Suprapubic skin (tissue), 4 donors: ENCODE data around the gene SKP2. TPM values are rescaled to one million over a fixed set of nuclear protein-coding genes. Genes with fewer than 3 reads are reported as not detected.

Experiments
- DNase-seq, 2 donors: peaks; one replicate each; pipeline ENCODE4 v3.0.0-alpha.2; 2019; ENCODE audit warnings: low spot score in 2 of 2
- H3K27ac ChIP-seq: fragments of 200-600 bp; sonication (generic); one replicate; pipeline ENCODE4 v1.5.1; 2019
- H3K27me3 ChIP-seq: fragments of 200-600 bp; sonication (generic); one replicate; pipeline ENCODE4 v1.5.1; 2019
- H3K36me3 ChIP-seq: fragments of 200-600 bp; sonication (generic); one replicate; pipeline ENCODE4 v1.5.1; 2019
- H3K4me1 ChIP-seq: fragments of 200-600 bp; sonication (generic); one replicate; pipeline ENCODE4 v1.5.1; 2019
- H3K4me3 ChIP-seq: fragments of 200-600 bp; sonication (generic); one replicate; pipeline ENCODE4 v1.5.1; 2019; ENCODE audit warnings: mild to moderate bottlenecking
- H3K9me3 ChIP-seq: fragments of 200-600 bp; sonication (generic); one replicate; pipeline ENCODE4 v1.5.1; 2019
- EP300 ChIP-seq: sonication (generic); formaldehyde crosslinking; IDR thresholded peaks from one replicate; pipeline ENCODE4 v1.6.1; 2017; ENCODE audit warnings: antibody characterized with exemption
- POLR2A ChIP-seq, 2 donors: fragments of 450-650 bp; IDR thresholded peaks; one replicate each; pipeline ENCODE4 v1.6.1; 2017; ENCODE audit warnings: antibody characterized with exemption in 2 of 2, mild to moderate bottlenecking in 2 of 2, moderate library complexity in 2 of 2
- POLR2AphosphoS5 ChIP-seq, 3 donors: sonication (generic); formaldehyde crosslinking; IDR thresholded peaks; one replicate each; pipeline ENCODE4 v1.6.1; 2017; ENCODE audit warnings: antibody characterized with exemption in 3 of 3
- WGBS: methylation state at CpG from one replicate; pipeline ENCODE4 v1.1.5; 2018; 5-methylcytosine and 5-hydroxymethylcytosine counted together
- total RNA-seq, 4 donors: library from RNA; depleted of rRNA; stranded (reverse); fragments of >200 nt; gene quantifications; one replicate each; pipeline ENCODE4 v1.1.0, GENCODE V29; 2016
- TF ChIP-seq, protein P1 (sequence below), 2 donors: fragments of 200-600 bp in 1 of 2; fragments of 450-650 bp in 1 of 2; sonication (generic) in 1 of 2; IDR thresholded peaks; one replicate each; pipeline ENCODE4 v1.5.1; 2016 to 2019; ENCODE audit warnings: antibody characterized with exemption in 2 of 2, mild to moderate bottlenecking in 1 of 2, moderate library complexity in 1 of 2

Gene SKP2
- total RNA-seq, 4 donors from 2014 or later: 10.7 to 20.8 (median 13.5) TPM

DNA sequence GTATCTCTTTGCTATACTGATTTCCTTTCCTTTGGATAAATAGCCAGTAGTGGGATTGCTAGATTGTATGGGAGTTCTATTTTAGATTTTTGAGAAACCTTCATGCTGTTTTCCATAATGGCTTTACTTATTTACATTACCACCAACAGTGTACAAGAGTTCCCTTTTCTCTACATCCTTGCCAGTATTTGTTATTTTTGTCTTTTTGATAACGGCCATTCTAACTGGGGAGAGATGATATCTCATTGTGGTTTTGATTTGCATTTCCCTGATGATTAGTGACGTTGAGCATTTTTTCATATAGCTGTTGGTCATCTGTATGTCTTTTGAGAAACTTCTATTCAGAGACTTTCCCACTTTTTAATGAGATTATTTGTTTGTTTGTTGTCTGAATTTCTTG, 64.0 kb downstream of the SKP2 start:
- WGBS: 88% methylated on average over 2 of the region's 2 CpGs
- peaks cover 47% of the 10 kb centered on the region for H3K36me3 ChIP-seq

DNA sequence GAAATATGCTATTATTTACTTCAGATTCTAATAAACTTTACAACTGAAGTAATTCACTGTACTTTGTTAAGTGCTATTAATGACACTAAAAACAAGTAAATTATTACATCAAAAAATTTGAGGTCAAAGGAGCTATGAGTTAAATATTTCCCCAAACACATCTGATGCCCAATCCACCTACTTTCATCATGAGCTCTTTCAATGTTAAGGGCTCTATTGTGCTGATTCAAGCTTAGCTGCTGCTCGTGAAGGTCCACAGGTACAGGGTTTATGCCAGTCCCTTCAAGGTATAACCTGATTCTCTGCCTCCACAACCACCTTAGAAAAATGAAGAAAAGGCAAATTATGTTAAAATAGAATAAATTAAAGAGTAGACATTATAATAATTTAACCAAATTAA, 65.7 kb downstream of the SKP2 start:
- TF ChIP-seq, protein P1, sequence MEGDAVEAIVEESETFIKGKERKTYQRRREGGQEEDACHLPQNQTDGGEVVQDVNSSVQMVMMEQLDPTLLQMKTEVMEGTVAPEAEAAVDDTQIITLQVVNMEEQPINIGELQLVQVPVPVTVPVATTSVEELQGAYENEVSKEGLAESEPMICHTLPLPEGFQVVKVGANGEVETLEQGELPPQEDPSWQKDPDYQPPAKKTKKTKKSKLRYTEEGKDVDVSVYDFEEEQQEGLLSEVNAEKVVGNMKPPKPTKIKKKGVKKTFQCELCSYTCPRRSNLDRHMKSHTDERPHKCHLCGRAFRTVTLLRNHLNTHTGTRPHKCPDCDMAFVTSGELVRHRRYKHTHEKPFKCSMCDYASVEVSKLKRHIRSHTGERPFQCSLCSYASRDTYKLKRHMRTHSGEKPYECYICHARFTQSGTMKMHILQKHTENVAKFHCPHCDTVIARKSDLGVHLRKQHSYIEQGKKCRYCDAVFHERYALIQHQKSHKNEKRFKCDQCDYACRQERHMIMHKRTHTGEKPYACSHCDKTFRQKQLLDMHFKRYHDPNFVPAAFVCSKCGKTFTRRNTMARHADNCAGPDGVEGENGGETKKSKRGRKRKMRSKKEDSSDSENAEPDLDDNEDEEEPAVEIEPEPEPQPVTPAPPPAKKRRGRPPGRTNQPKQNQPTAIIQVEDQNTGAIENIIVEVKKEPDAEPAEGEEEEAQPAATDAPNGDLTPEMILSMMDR (IDR thresholded peaks at IDR 0.05): no peak
- no peak for TF ChIP-seq POLR2A (IDR thresholded peaks at IDR 0.05)
- no peak for TF ChIP-seq EP300
- TF ChIP-seq POLR2AphosphoS5 (IDR thresholded peaks at IDR 0.05): no peak
- Histone ChIP-seq H3K4me1 (no peaks in the 10 kb centered on the region), H3K27ac (no peak overlapping the region), H3K36me3 (peaks cover 55% of the 10 kb centered on the region), H3K4me3 (no peak overlapping the region), H3K9me3 (no peaks in the 10 kb centered on the region), H3K27me3 (no peaks in the 10 kb centered on the region)
- 91% methylated on average over 1 of the region's 1 CpG for WGBS
- no peak for DNase-seq

More for the DNA sequence above, 64.0 kb downstream of the SKP2 start:
- TF ChIP-seq POLR2AphosphoS5 (IDR thresholded peaks at IDR 0.05) (no peak), EP300 (no peak), POLR2A (IDR thresholded peaks at IDR 0.05) (no peak)
- TF ChIP-seq, protein P1 (IDR thresholded peaks at IDR 0.05): no peak
- Histone ChIP-seq H3K4me1 (no peaks in the 10 kb centered on the region), H3K27me3 (no peaks in the 10 kb centered on the region), H3K27ac (no peak overlapping the region), H3K4me3 (no peak overlapping the region), H3K9me3 (no peaks in the 10 kb centered on the region)
- no peak for DNase-seq

DNA sequence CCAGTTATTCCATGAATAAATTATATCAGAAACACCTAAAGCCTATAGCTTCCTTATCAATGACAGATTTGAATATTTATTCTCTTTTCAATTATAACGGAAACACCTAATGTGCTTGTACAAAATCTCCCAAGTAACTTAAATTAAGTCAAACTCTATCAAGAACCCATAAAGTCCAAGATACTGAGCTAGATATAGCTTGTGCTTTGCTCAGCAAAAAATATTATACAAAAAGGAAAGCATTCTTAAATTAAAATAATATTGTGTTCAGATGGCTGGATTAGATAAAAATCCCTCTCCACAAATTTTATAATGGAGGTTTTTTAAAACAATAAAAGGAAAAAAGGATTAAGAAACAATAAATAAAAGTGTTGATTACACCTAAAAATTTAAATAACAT, 66.1 kb downstream of the SKP2 start:
- Histone ChIP-seq H3K36me3 (peaks cover 57% of the 10 kb centered on the region), H3K4me1 (no peaks in the 10 kb centered on the region), H3K27ac (no peak overlapping the region), H3K4me3 (no peak overlapping the region), H3K9me3 (no peaks in the 10 kb centered on the region), H3K27me3 (no peaks in the 10 kb centered on the region)
- no peak for DNase-seq
- TF ChIP-seq POLR2A (IDR thresholded peaks at IDR 0.05) (no peak), POLR2AphosphoS5 (IDR thresholded peaks at IDR 0.05) (no peak), EP300 (no peak)
- TF ChIP-seq, protein P1 (IDR thresholded peaks at IDR 0.05): no peak
- 96% methylated on average over 1 of the region's 1 CpG for WGBS

DNA sequence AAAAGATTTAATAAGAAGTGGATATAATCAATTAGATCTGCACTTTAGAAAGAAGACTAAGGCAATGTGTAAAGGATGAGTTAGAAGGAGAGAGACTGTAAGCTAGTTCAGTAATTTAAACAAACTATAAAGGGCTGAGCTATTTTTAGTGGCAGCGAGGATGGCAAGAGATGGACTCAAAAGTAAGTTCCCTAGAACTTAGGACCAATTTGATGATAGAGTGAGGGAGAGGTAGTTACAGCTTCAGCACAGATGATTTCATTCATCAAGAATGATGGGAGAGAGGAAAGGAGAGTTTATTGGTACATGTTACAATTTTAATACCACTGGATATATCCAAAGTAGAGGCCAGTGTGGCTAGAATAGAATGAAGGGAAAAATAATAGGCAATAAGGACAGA, 70.7 kb downstream of the SKP2 start:
- 98% methylated on average over 1 of the region's 1 CpG for WGBS

DNA sequence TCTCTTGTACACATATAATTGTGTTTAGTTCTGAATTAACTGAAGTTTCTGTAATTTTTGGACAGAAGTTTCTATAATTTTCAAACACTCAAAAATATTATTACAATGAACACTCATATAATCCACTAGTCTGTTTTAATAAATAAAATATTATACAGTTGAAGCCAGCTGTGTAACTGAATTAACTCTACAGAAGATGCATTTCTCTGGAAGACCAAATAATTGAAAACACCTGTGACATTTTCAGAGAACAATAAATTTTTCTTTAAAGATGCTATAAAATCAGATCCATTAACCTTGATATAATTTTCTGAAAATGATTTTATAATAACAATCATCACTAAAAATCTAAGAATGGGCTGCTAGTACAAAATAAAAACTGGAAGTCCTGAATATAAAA, 75.1 kb downstream of the SKP2 start:
- peaks cover 30% of the 10 kb centered on the region for H3K36me3 ChIP-seq
- H3K27ac ChIP-seq: no peak overlapping the region
- TF ChIP-seq POLR2A (IDR thresholded peaks at IDR 0.05): no peak
- TF ChIP-seq, protein P1 (IDR thresholded peaks at IDR 0.05): no peak
- TF ChIP-seq POLR2AphosphoS5 (IDR thresholded peaks at IDR 0.05): no peak
- TF ChIP-seq EP300: no peak
- H3K4me3 ChIP-seq: no peak overlapping the region
- H3K27me3 ChIP-seq: no peaks in the 10 kb centered on the region
- H3K9me3 ChIP-seq: no peaks in the 10 kb centered on the region
- DNase-seq: no peak
- H3K4me1 ChIP-seq: no peaks in the 10 kb centered on the region

More for the DNA sequence above, 70.7 kb downstream of the SKP2 start:
- Histone ChIP-seq H3K27me3 (no peaks in the 10 kb centered on the region), H3K36me3 (peaks cover 51% of the 10 kb centered on the region), H3K4me1 (no peaks in the 10 kb centered on the region), H3K9me3 (no peaks in the 10 kb centered on the region), H3K27ac (no peak overlapping the region), H3K4me3 (no peak overlapping the region)
- no peak for DNase-seq
- TF ChIP-seq, protein P1 (IDR thresholded peaks at IDR 0.05): no peak
- TF ChIP-seq POLR2AphosphoS5 (IDR thresholded peaks at IDR 0.05): no peak
- TF ChIP-seq POLR2A (IDR thresholded peaks at IDR 0.05): no peak
- no peak for TF ChIP-seq EP300
